Central memory CD8-positive, alpha-beta T cell (primary cell): ENCODE measurements around the gene RPL3.

ENCODE experiments used
- ATAC-seq: fragments of 150-1000 bp; cut with Tn5 transposase; replicated peaks from 2 replicates; pipeline ENCODE4 v1.10.0; 2022; ENCODE audit warnings: mild to moderate bottlenecking, moderate FRiP score, moderate number of reproducible peaks; ENCODE audit not compliant: poor library complexity, severe bottlenecking; ENCODE audit errors: extremely low read depth
- DNase-seq, 2 donors: peaks; one replicate each; pipeline ENCODE4 v3.0.0; 2021; ENCODE audit warnings: low spot score in 2 of 2
- H3K27ac Mint-ChIP-seq: one replicate; pipeline ENCODE4 v1.8.0; 2022; ENCODE audit warnings: low read depth, mild to moderate bottlenecking, moderate library complexity, mixed read lengths
- H3K27me3 Mint-ChIP-seq: one replicate; pipeline ENCODE4 v1.8.0; 2022; ENCODE audit warnings: mixed read lengths
- H3K36me3 Mint-ChIP-seq: one replicate; pipeline ENCODE4 v1.8.0; 2022; ENCODE audit warnings: mild to moderate bottlenecking, moderate library complexity, mixed read lengths; ENCODE audit not compliant: insufficient read depth
- H3K4me1 Mint-ChIP-seq: one replicate; pipeline ENCODE4 v1.8.0; 2022; ENCODE audit warnings: mixed read lengths
- H3K4me3 Mint-ChIP-seq: one replicate; pipeline ENCODE4 v1.8.0; 2022; ENCODE audit warnings: mild to moderate bottlenecking, moderate library complexity, mixed read lengths
- H3K9me3 Mint-ChIP-seq: one replicate; pipeline ENCODE4 v1.8.0; 2022; ENCODE audit warnings: mixed read lengths

RPL3 gene

GRCh38 chr22:39309881-39310714 is 9.3 kb downstream of the RPL3 start:
- Mint-ChIP-seq H3K27me3 (no peaks in the 10 kb centered on the region), H3K9me3 (no peaks in the 10 kb centered on the region), H3K36me3 (peaks cover 31% of the 10 kb centered on the region), H3K27ac (peak overlapping the region; percentile 16), H3K4me1 (peaks cover 33% of the 10 kb centered on the region), H3K4me3 (no peak overlapping the region)
- DNase-seq = no peak
- no peak for ATAC-seq

- H3K27me3 Mint-ChIP-seq = no peaks in the 10 kb centered on the region
- DNase-seq = no peak
- H3K4me3 Mint-ChIP-seq = no peak overlapping the region
- H3K4me1 Mint-ChIP-seq = peaks cover 26% of the 10 kb centered on the region
- H3K36me3 Mint-ChIP-seq = peaks cover 25% of the 10 kb centered on the region
- ATAC-seq = no peak
- H3K27ac Mint-ChIP-seq = peak overlapping the region; percentile 29
- H3K9me3 Mint-ChIP-seq = no peaks in the 10 kb centered on the region
These were observed 10.0 kb downstream of the RPL3 start for GRCh38 chr22:39309364-39309861.

- Mint-ChIP-seq H3K27me3 (no peaks in the 10 kb centered on the region), H3K4me3 (no peak overlapping the region), H3K4me1 (peaks cover 26% of the 10 kb centered on the region), H3K9me3 (no peaks in the 10 kb centered on the region), H3K36me3 (peaks cover 20% of the 10 kb centered on the region), H3K27ac (peak overlapping the region; percentile 29)
- ATAC-seq (no peak), DNase-seq (no peak)
These were observed 10.6 kb downstream of the RPL3 start for GRCh38 chr22:39308614-39309363.

- Mint-ChIP-seq H3K36me3 (peaks cover 5% of the 10 kb centered on the region), H3K27ac (peak overlapping the region; percentile 62), H3K4me3 (no peak overlapping the region), H3K27me3 (no peaks in the 10 kb centered on the region), H3K4me1 (peaks cover 18% of the 10 kb centered on the region), H3K9me3 (no peaks in the 10 kb centered on the region)
- ATAC-seq (no peak), DNase-seq (peak in 1 of 2 donors; percentile 33)
These were observed 12.7 kb downstream of the RPL3 start for GRCh38 chr22:39306456-39307361.

- Mint-ChIP-seq H3K36me3 (no peaks in the 10 kb centered on the region), H3K4me1 (peaks cover 26% of the 10 kb centered on the region), H3K4me3 (no peak overlapping the region), H3K27me3 (peaks cover 14% of the 10 kb centered on the region), H3K9me3 (no peaks in the 10 kb centered on the region), H3K27ac (no peak overlapping the region)
- ATAC-seq (no peak), DNase-seq (no peak)
These were observed 15.3 kb downstream of the RPL3 start for GRCh38 chr22:39303892-39304671.

- H3K36me3 Mint-ChIP-seq = no peaks in the 10 kb centered on the region
- ATAC-seq (no peak), DNase-seq (no peak)
- H3K27ac Mint-ChIP-seq = no peak overlapping the region
- no peaks in the 10 kb centered on the region for H3K9me3 Mint-ChIP-seq
- no peak overlapping the region for H3K4me3 Mint-ChIP-seq
- H3K4me1 Mint-ChIP-seq = peaks cover 20% of the 10 kb centered on the region
- peaks cover 16% of the 10 kb centered on the region for H3K27me3 Mint-ChIP-seq
These were observed 16.1 kb downstream of the RPL3 start for GRCh38 chr22:39303358-39303757.

GRCh38 chr22:39302431-39302960 is 16.9 kb downstream of the RPL3 start:
- H3K9me3 Mint-ChIP-seq = no peaks in the 10 kb centered on the region
- no peak overlapping the region for H3K4me3 Mint-ChIP-seq
- H3K27me3 Mint-ChIP-seq = peaks cover 23% of the 10 kb centered on the region
- H3K36me3 Mint-ChIP-seq = peaks cover 2% of the 10 kb centered on the region
- DNase-seq (no peak), ATAC-seq (no peak)
- no peak overlapping the region for H3K27ac Mint-ChIP-seq
- H3K4me1 Mint-ChIP-seq = peaks cover 26% of the 10 kb centered on the region

- Mint-ChIP-seq H3K4me1 (peaks cover 26% of the 10 kb centered on the region), H3K27me3 (peaks cover 23% of the 10 kb centered on the region), H3K27ac (no peak overlapping the region), H3K9me3 (no peaks in the 10 kb centered on the region), H3K36me3 (peaks cover 2% of the 10 kb centered on the region), H3K4me3 (no peak overlapping the region)
- DNase-seq = no peak
- ATAC-seq = no peak
These were observed 17.5 kb downstream of the RPL3 start for GRCh38 chr22:39301926-39302325.

- Mint-ChIP-seq H3K36me3 (peaks cover 2% of the 10 kb centered on the region), H3K4me1 (peaks cover 24% of the 10 kb centered on the region), H3K9me3 (no peaks in the 10 kb centered on the region), H3K27ac (no peak overlapping the region), H3K27me3 (peaks cover 23% of the 10 kb centered on the region), H3K4me3 (no peak overlapping the region)
- ATAC-seq = no peak
- no peak for DNase-seq
These were observed 18.3 kb downstream of the RPL3 start for GRCh38 chr22:39301108-39301507.

- Mint-ChIP-seq H3K27ac (no peak overlapping the region), H3K4me3 (no peak overlapping the region), H3K36me3 (peaks cover 2% of the 10 kb centered on the region), H3K4me1 (peaks cover 24% of the 10 kb centered on the region), H3K27me3 (peaks cover 23% of the 10 kb centered on the region), H3K9me3 (no peaks in the 10 kb centered on the region)
- ATAC-seq = no peak
- no peak for DNase-seq
These were observed 19.1 kb downstream of the RPL3 start for GRCh38 chr22:39300186-39300830.

- peaks cover 24% of the 10 kb centered on the region for H3K4me1 Mint-ChIP-seq
These were observed 19.6 kb downstream of the RPL3 start for GRCh38 chr22:39299829-39300178.

More at GRCh38 chr22:39299829-39300178, 19.6 kb downstream of the RPL3 start:
- peaks cover 23% of the 10 kb centered on the region for H3K27me3 Mint-ChIP-seq
- no peaks in the 10 kb centered on the region for H3K9me3 Mint-ChIP-seq
- no peak for ATAC-seq
- DNase-seq = no peak
- peaks cover 2% of the 10 kb centered on the region for H3K36me3 Mint-ChIP-seq
- H3K27ac Mint-ChIP-seq = no peak overlapping the region
- H3K4me3 Mint-ChIP-seq = no peak overlapping the region
